KMS-11 (cell line): ENCODE results near the gene RNF148.
"Not testable (repeated sequence)": the region's sequence is repeated elsewhere in the genome, so short reads cannot be mapped to it uniquely, and the experiment has no call there.

ENCODE experiments used
- H2AFZ ChIP-seq: fragments of 200-600 bp; sonication (generic); 2 replicates; pipeline ENCODE4 v1.6.1; 2016; ENCODE audit warnings: antibody characterized with exemption, mixed run types, low read depth
- H3K27ac ChIP-seq: fragments of 200-600 bp; sonication (generic); 2 replicates; pipeline ENCODE4 v1.6.1; 2016; ENCODE audit warnings: mild to moderate bottlenecking, mixed run types
- H3K27me3 ChIP-seq: fragments of 200-600 bp; sonication (generic); 2 replicates; pipeline ENCODE4 v1.6.1; 2017; ENCODE audit warnings: mild to moderate bottlenecking, low read depth, mixed run types, moderate library complexity; ENCODE audit not compliant: insufficient read depth
- H3K36me3 ChIP-seq: fragments of 200-600 bp; sonication (generic); 2 replicates; pipeline ENCODE4 v1.6.1; 2017; ENCODE audit warnings: mild to moderate bottlenecking, mixed run types; ENCODE audit not compliant: insufficient read depth
- H3K4me1 ChIP-seq: fragments of 200-600 bp; sonication (generic); 2 replicates; pipeline ENCODE4 v1.6.1; 2016; ENCODE audit warnings: mild to moderate bottlenecking, low read depth, mixed run types; ENCODE audit not compliant: poor library complexity, severe bottlenecking
- H3K4me2 ChIP-seq: fragments of 200-600 bp; sonication (generic); 2 replicates; pipeline ENCODE4 v1.7.0; 2016; ENCODE audit warnings: mild to moderate bottlenecking, mixed run types
- H3K4me3 ChIP-seq: fragments of 200-600 bp; sonication (generic); IDR thresholded peaks from 2 replicates; pipeline ENCODE4 v1.6.1; 2017; ENCODE audit warnings: low read depth, low read length, mixed read lengths; ENCODE audit not compliant: insufficient read depth
- H3K79me2 ChIP-seq: fragments of 200-600 bp; sonication (generic); 2 replicates; pipeline ENCODE4 v1.6.1; 2016; ENCODE audit warnings: low read depth, mixed run types; ENCODE audit not compliant: insufficient read depth
- H3K9ac ChIP-seq: fragments of 200-600 bp; sonication (generic); 2 replicates; pipeline ENCODE4 v1.6.1; 2016; ENCODE audit warnings: mild to moderate bottlenecking, mixed run types
- H4K20me1 ChIP-seq: fragments of 200-600 bp; sonication (generic); 2 replicates; pipeline ENCODE4 v1.6.1; 2016; ENCODE audit warnings: mild to moderate bottlenecking, mixed run types; ENCODE audit not compliant: insufficient read depth
- CTCF ChIP-seq: fragments of 200-600 bp; sonication (generic); conservative IDR thresholded peaks from 2 replicates; pipeline ENCODE4 v1.6.1; 2017; ENCODE audit warnings: low read depth, mild to moderate bottlenecking, antibody characterized with exemption, low read length, moderate library complexity, mixed read lengths

Gene RNF148

GRCh38 chr7:122684504-122684903 is 18.2 kb downstream of the RNF148 start:
- Histone ChIP-seq H3K4me3 (no peak overlapping the region), H3K4me1 (no peaks in the 10 kb centered on the region), H3K36me3 (no peaks in the 10 kb centered on the region)

GRCh38 chr7:122682815-122683550 is 19.7 kb downstream of the RNF148 start:
- no peaks in the 10 kb centered on the region for H3K27me3 ChIP-seq
- no peak overlapping the region for H3K4me3 ChIP-seq
- no peaks in the 10 kb centered on the region for H3K36me3 ChIP-seq
- H3K4me1 ChIP-seq: no peaks in the 10 kb centered on the region
- no peak overlapping the region for H2AFZ ChIP-seq
- no peaks in the 10 kb centered on the region for H3K79me2 ChIP-seq
- H3K27ac ChIP-seq: no peak overlapping the region
- no peak for TF ChIP-seq CTCF
- H4K20me1 ChIP-seq: no peaks in the 10 kb centered on the region
- H3K4me2 ChIP-seq: no peak overlapping the region
- no peak overlapping the region for H3K9ac ChIP-seq

More at GRCh38 chr7:122684504-122684903, 18.2 kb downstream of the RNF148 start:
- Histone ChIP-seq H4K20me1 (no peaks in the 10 kb centered on the region), H3K27ac (no peak overlapping the region), H3K4me2 (no peak overlapping the region), H2AFZ (no peak overlapping the region), H3K9ac (no peak overlapping the region), H3K27me3 (no peaks in the 10 kb centered on the region), H3K79me2 (no peaks in the 10 kb centered on the region)
- TF ChIP-seq CTCF: no peak

- not testable (repeated sequence) for H2AFZ ChIP-seq, H3K36me3 ChIP-seq, H3K4me3 ChIP-seq, H3K79me2 ChIP-seq, H3K4me1 ChIP-seq, H3K27me3 ChIP-seq, H3K27ac ChIP-seq, H3K4me2 ChIP-seq, H4K20me1 ChIP-seq, H3K9ac ChIP-seq
These were observed 21.5 kb downstream of the RNF148 start for GRCh38 chr7:122681186-122681585.

- Histone ChIP-seq H3K4me3 (no peak overlapping the region), H4K20me1 (no peaks in the 10 kb centered on the region), H3K79me2 (no peaks in the 10 kb centered on the region), H3K27ac (no peak overlapping the region), H3K4me2 (no peak overlapping the region), H3K9ac (no peak overlapping the region), H3K4me1 (no peaks in the 10 kb centered on the region), H3K36me3 (no peaks in the 10 kb centered on the region), H2AFZ (no peak overlapping the region), H3K27me3 (no peaks in the 10 kb centered on the region)
- TF ChIP-seq CTCF: no peak
These were observed 22.9 kb downstream of the RNF148 start for GRCh38 chr7:122679813-122680212.

GRCh38 chr7:122679269-122679709 is 23.4 kb downstream of the RNF148 start:
- not testable (repeated sequence) for H3K4me3 ChIP-seq, H3K4me1 ChIP-seq, H2AFZ ChIP-seq, H3K4me2 ChIP-seq, H3K27ac ChIP-seq, H3K79me2 ChIP-seq, H3K27me3 ChIP-seq, H3K36me3 ChIP-seq, H3K9ac ChIP-seq, H4K20me1 ChIP-seq
